ENCODE data around the gene SDK2. TPM values are rescaled to one million over a fixed set of nuclear protein-coding genes. Genes with fewer than 3 reads are reported as not detected.

Gene SDK2
- total RNA-seq, 1 donor from 2014 or later = 1.4 TPM

- no peaks in the 10 kb centered on the region for H3K27me3 ChIP-seq (ENCODE audit: low read depth)
- no peak overlapping the region for H3K27ac ChIP-seq
- TF ChIP-seq CTCF (IDR thresholded peaks at IDR 0.05) = no peak
- DNase-seq (no peak), ATAC-seq (no peak)
- no peaks in the 10 kb centered on the region for H3K4me1 ChIP-seq
- no peak overlapping the region for H3K4me3 ChIP-seq
- no peaks in the 10 kb centered on the region for H3K36me3 ChIP-seq
- intact Hi-C loops (cut with DNase I) = no loop called here
- H3K9me3 ChIP-seq = no peaks in the 10 kb centered on the region
These were observed 125.2 kb downstream of the SDK2 start for GRCh38 chr17:73519011-73519410.

- no peak for TF ChIP-seq CTCF (IDR thresholded peaks at IDR 0.05)
- Histone ChIP-seq H3K27me3 (ENCODE audit: low read depth) (no peaks in the 10 kb centered on the region), H3K4me3 (no peak overlapping the region), H3K4me1 (no peaks in the 10 kb centered on the region), H3K36me3 (no peaks in the 10 kb centered on the region), H3K27ac (no peak overlapping the region), H3K9me3 (no peaks in the 10 kb centered on the region)
- no peak for DNase-seq
- no peak for ATAC-seq
- intact Hi-C loops (cut with DNase I) = no loop called here
These were observed 127.8 kb downstream of the SDK2 start for GRCh38 chr17:73516431-73516830.

GRCh38 chr17:73514146-73514863 is 129.9 kb downstream of the SDK2 start:
- Histone ChIP-seq H3K36me3 (no peaks in the 10 kb centered on the region), H3K9me3 (no peaks in the 10 kb centered on the region), H3K27me3 (ENCODE audit: low read depth) (peaks cover 4% of the 10 kb centered on the region), H3K4me1 (no peaks in the 10 kb centered on the region), H3K27ac (no peak overlapping the region), H3K4me3 (no peak overlapping the region)
- ATAC-seq (no peak), DNase-seq (no peak)
- intact Hi-C loops (cut with DNase I) = no loop called here
- no peak for TF ChIP-seq CTCF (IDR thresholded peaks at IDR 0.05)

- Histone ChIP-seq H3K9me3 (no peaks in the 10 kb centered on the region), H3K36me3 (no peaks in the 10 kb centered on the region), H3K27me3 (ENCODE audit: low read depth) (peaks cover 8% of the 10 kb centered on the region), H3K4me1 (no peaks in the 10 kb centered on the region), H3K4me3 (no peak overlapping the region), H3K27ac (no peak overlapping the region)
- intact Hi-C loops (cut with DNase I) = no loop called here
- no peak for DNase-seq
- no peak for ATAC-seq
- TF ChIP-seq CTCF (IDR thresholded peaks at IDR 0.05) = no peak
These were observed 130.8 kb downstream of the SDK2 start for GRCh38 chr17:73513426-73513825.

GRCh38 chr17:73511719-73512115 is 132.5 kb downstream of the SDK2 start:
- peaks cover 8% of the 10 kb centered on the region for H3K27me3 ChIP-seq (ENCODE audit: low read depth)
- DNase-seq (no peak), ATAC-seq (no peak)
- H3K4me3 ChIP-seq = no peak overlapping the region
- H3K36me3 ChIP-seq = no peaks in the 10 kb centered on the region
- no peaks in the 10 kb centered on the region for H3K9me3 ChIP-seq
- no peaks in the 10 kb centered on the region for H3K4me1 ChIP-seq
- H3K27ac ChIP-seq = no peak overlapping the region
- intact Hi-C loops (cut with DNase I) = no loop called here
- TF ChIP-seq CTCF (IDR thresholded peaks at IDR 0.05) = no peak
